Measurements from ENCODE around the gene GLMN. TPM values are rescaled to one million over a fixed set of nuclear protein-coding genes. Genes with fewer than 3 reads are reported as not detected.

The GLMN gene
- total RNA-seq, 1 donor from 2014 or later, result 13.5 TPM

DNA sequence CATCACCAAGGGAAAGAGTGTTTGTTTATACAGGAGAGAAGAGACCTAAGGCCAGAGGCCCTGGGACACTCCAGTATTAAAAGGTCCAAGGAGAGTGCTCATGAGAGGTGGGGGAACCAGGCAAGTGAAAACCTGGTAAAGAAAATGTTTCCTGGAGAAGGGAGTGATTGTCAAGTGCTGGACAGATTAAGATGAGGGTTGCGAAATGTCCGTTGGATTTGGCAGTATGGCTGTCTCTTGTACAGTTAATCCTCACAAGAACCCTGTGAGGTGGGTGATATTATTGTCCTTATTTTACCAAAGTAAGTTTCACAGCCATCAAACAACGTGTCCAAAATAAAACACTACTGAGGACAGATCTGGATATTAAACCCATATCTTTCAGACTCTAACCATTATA, 44.3 kb upstream of the GLMN start:
- FAIRE-seq (no peak), DNase-seq (ENCODE audit: low read depth) (no peak)
- Histone ChIP-seq H2AFZ (ENCODE audit: low read depth, low read length) (no peak overlapping the region), H3K9ac (ENCODE audit: low read length) (no peak overlapping the region), H4K20me1 (ENCODE audit: insufficient read depth, low read length) (no peaks in the 10 kb centered on the region), H3K4me3 (ENCODE audit: insufficient read depth, low read depth, low read length) (no peak overlapping the region), H3K9me3 (ENCODE audit: insufficient read depth, low read depth, low read length) (no peaks in the 10 kb centered on the region), H3K4me2 (ENCODE audit: low read length) (no peak overlapping the region), H3K27me3 (ENCODE audit: insufficient read depth, low read length) (no peaks in the 10 kb centered on the region), H3K27ac (ENCODE audit: low read depth, low read length) (no peak overlapping the region), H3K4me1 (ENCODE audit: insufficient read depth, low read length) (no peaks in the 10 kb centered on the region), H3K79me2 (ENCODE audit: insufficient read depth, low read length) (no peaks in the 10 kb centered on the region), H3K36me3 (ENCODE audit: insufficient read depth, low read length) (peaks cover 6% of the 10 kb centered on the region)
- H3K36me3 Mint-ChIP-seq (ENCODE audit: low read depth, unreplicated experiment), result peaks cover 6% of the 10 kb centered on the region
- H3K4me1 Mint-ChIP-seq (ENCODE audit: low read depth, unreplicated experiment), result no peaks in the 10 kb centered on the region
- H3K27me3 Mint-ChIP-seq (ENCODE audit: low read depth, unreplicated experiment), result no peaks in the 10 kb centered on the region
- H3K9me3 Mint-ChIP-seq (ENCODE audit: unreplicated experiment), result no peaks in the 10 kb centered on the region
- H3K4me3 Mint-ChIP-seq (ENCODE audit: unreplicated experiment), result no peak overlapping the region
- TF ChIP-seq EZH2 (IDR thresholded peaks at IDR 0.05; ENCODE audit: insufficient read depth, low read length), result no peak
- TF ChIP-seq, protein P1, sequence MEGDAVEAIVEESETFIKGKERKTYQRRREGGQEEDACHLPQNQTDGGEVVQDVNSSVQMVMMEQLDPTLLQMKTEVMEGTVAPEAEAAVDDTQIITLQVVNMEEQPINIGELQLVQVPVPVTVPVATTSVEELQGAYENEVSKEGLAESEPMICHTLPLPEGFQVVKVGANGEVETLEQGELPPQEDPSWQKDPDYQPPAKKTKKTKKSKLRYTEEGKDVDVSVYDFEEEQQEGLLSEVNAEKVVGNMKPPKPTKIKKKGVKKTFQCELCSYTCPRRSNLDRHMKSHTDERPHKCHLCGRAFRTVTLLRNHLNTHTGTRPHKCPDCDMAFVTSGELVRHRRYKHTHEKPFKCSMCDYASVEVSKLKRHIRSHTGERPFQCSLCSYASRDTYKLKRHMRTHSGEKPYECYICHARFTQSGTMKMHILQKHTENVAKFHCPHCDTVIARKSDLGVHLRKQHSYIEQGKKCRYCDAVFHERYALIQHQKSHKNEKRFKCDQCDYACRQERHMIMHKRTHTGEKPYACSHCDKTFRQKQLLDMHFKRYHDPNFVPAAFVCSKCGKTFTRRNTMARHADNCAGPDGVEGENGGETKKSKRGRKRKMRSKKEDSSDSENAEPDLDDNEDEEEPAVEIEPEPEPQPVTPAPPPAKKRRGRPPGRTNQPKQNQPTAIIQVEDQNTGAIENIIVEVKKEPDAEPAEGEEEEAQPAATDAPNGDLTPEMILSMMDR (IDR thresholded peaks at IDR 0.05; ENCODE audit: insufficient read depth, low read depth, low read length), result no peak
- no peak overlapping the region for H3K27ac Mint-ChIP-seq (ENCODE audit: unreplicated experiment)

DNA sequence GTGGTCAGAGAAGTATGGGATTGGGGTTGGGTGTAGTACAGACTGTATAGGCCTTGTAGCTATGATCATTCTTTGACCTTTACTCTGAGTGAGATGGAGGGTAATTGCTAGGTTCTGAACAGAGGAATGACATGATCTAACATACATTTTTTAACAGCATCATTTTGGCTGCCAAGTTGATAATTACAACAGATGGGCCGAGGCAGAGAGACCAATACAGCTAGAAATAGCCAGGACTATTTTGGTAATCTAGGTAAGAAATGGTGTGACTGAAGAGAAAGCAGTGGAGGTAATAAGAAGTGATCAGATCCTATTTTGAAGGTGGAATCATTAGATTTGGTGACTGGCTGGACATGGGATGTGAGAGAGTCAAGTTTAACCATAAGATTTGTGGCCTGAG, 43.6 kb upstream of the GLMN start:
- Histone ChIP-seq H3K36me3 (ENCODE audit: insufficient read depth, low read length) (peaks cover 6% of the 10 kb centered on the region), H3K4me1 (ENCODE audit: insufficient read depth, low read length) (no peaks in the 10 kb centered on the region), H3K27me3 (ENCODE audit: insufficient read depth, low read length) (no peaks in the 10 kb centered on the region), H3K9me3 (ENCODE audit: insufficient read depth, low read depth, low read length) (no peaks in the 10 kb centered on the region), H3K4me3 (ENCODE audit: insufficient read depth, low read depth, low read length) (no peak overlapping the region), H3K27ac (ENCODE audit: low read depth, low read length) (no peak overlapping the region), H3K9ac (ENCODE audit: low read length) (no peak overlapping the region), H3K4me2 (ENCODE audit: low read length) (no peak overlapping the region), H2AFZ (ENCODE audit: low read depth, low read length) (no peak overlapping the region), H4K20me1 (ENCODE audit: insufficient read depth, low read length) (no peaks in the 10 kb centered on the region), H3K79me2 (ENCODE audit: insufficient read depth, low read length) (no peaks in the 10 kb centered on the region)
- H3K4me3 Mint-ChIP-seq (ENCODE audit: unreplicated experiment), result no peak overlapping the region
- H3K27ac Mint-ChIP-seq (ENCODE audit: unreplicated experiment), result no peak overlapping the region
- TF ChIP-seq, protein P1 (IDR thresholded peaks at IDR 0.05; ENCODE audit: insufficient read depth, low read depth, low read length), result no peak
- TF ChIP-seq EZH2 (IDR thresholded peaks at IDR 0.05; ENCODE audit: insufficient read depth, low read length), result no peak
- no peaks in the 10 kb centered on the region for H3K9me3 Mint-ChIP-seq (ENCODE audit: unreplicated experiment)
- DNase-seq (ENCODE audit: low read depth), result no peak
- FAIRE-seq, result no peak
- no peaks in the 10 kb centered on the region for H3K27me3 Mint-ChIP-seq (ENCODE audit: low read depth, unreplicated experiment)
- peaks cover 6% of the 10 kb centered on the region for H3K36me3 Mint-ChIP-seq (ENCODE audit: low read depth, unreplicated experiment)
- H3K4me1 Mint-ChIP-seq (ENCODE audit: low read depth, unreplicated experiment), result no peaks in the 10 kb centered on the region

DNA sequence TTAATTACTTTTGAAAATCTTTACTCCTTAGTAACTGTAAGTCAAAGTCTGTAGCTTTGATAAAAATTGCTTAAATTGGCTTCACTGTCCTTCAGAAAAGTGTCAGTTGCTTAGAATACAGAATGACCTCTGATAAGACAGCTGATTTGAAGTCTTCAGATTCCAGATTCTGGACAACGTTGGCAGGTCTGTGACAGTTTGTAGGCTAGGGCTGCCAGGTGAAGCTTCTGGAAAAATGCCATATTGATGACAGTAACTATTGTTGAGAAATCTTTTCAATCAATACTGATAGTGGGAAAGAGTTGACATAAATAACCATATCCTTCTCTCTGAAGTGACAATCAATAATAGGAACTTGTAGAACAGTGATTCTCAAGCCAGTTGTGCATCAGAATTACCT, 41.4 kb upstream of the GLMN start:
- TF ChIP-seq, protein P1 (IDR thresholded peaks at IDR 0.05; ENCODE audit: insufficient read depth, low read depth, low read length), result no peak
- no peak for TF ChIP-seq EZH2 (IDR thresholded peaks at IDR 0.05; ENCODE audit: insufficient read depth, low read length)
- Histone ChIP-seq H3K9me3 (ENCODE audit: insufficient read depth, low read depth, low read length) (no peaks in the 10 kb centered on the region), H3K79me2 (ENCODE audit: insufficient read depth, low read length) (no peaks in the 10 kb centered on the region), H3K27ac (ENCODE audit: low read depth, low read length) (no peak overlapping the region), H3K4me2 (ENCODE audit: low read length) (no peak overlapping the region), H3K4me3 (ENCODE audit: insufficient read depth, low read depth, low read length) (no peak overlapping the region), H2AFZ (ENCODE audit: low read depth, low read length) (no peak overlapping the region), H3K36me3 (ENCODE audit: insufficient read depth, low read length) (peaks cover 10% of the 10 kb centered on the region), H3K9ac (ENCODE audit: low read length) (no peak overlapping the region), H4K20me1 (ENCODE audit: insufficient read depth, low read length) (no peaks in the 10 kb centered on the region), H3K4me1 (ENCODE audit: insufficient read depth, low read length) (no peaks in the 10 kb centered on the region), H3K27me3 (ENCODE audit: insufficient read depth, low read length) (no peaks in the 10 kb centered on the region)
- FAIRE-seq (no peak), DNase-seq (ENCODE audit: low read depth) (no peak)
- Mint-ChIP-seq H3K36me3 (ENCODE audit: low read depth, unreplicated experiment) (peaks cover 6% of the 10 kb centered on the region), H3K4me3 (ENCODE audit: unreplicated experiment) (no peak overlapping the region), H3K9me3 (ENCODE audit: unreplicated experiment) (no peaks in the 10 kb centered on the region), H3K27ac (ENCODE audit: unreplicated experiment) (no peak overlapping the region), H3K4me1 (ENCODE audit: low read depth, unreplicated experiment) (no peaks in the 10 kb centered on the region), H3K27me3 (ENCODE audit: low read depth, unreplicated experiment) (no peaks in the 10 kb centered on the region)
